ENCODE results near the gene PTCH2. TPM values are rescaled to one million over a fixed set of nuclear protein-coding genes. Genes with fewer than 3 reads are reported as not detected.

PTCH2 gene
- total and polyA plus RNA-seq, 2 of the 13 experiments (the other 11 are each of a cell fraction or from before 2014, with no cell fraction given) = 0.60 to 1.5 TPM

DNA sequence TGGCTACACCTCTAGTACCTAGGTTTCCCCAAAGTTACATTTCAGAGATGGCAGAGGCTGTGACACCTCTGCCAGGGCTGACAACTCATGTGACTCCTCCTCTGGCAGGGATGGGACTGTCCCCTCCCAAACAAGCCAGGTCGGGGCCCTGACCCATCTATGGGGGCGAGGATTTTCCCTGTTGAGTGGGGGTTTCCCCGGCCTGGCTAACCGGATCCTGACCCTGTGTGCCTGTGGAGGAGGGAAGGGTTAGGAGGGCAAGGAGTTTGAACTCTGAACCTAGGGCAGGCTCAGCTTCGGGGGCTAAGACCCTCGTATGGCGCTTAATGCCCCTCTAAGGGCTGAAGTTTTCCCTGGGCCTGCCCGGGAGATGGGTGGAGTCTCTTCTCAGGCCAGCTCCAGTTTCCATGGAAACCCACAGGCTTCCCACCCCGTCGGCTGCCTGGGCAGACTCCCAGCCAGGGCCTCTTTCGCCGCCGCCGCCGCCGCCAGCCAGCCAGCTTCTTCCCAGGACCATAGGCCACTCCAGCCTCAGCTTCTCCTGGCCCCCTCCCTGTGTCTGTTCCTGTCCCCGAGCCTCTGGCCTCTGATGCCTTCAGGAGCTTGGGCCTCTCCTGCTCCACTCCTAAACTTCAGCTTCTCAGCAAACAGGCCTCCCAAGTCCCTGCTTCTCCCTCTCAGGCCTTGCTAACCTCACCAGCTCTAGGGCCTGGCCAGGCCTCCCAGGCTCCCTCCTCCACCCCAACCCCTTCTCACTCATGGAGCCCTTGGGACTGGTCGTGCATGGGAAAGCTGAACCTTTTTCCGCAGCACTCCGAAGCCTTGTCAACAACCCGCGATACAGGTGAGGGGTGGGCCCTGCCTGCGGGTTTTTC is 34.8 kb downstream of the PTCH2 start, which contains the start of gene BTBD19 (continued):
- TF ChIP-seq HES4 (CRISPR knock-in tag; IDR thresholded peaks at IDR 0.05; ENCODE audit: borderline replicate concordance) = no peak
- TF ChIP-seq MAF1 (CRISPR knock-in tag; IDR thresholded peaks at IDR 0.05; ENCODE audit: borderline replicate concordance) = no peak
- TF ChIP-seq ZNF501 (CRISPR knock-in tag; IDR thresholded peaks at IDR 0.05) = 0 out of 2 replicates have a peak, but pooled peaks have one; percentile 51
- no peak for TF ChIP-seq ZNF20 (CRISPR knock-in tag; IDR thresholded peaks at IDR 0.05)
- no peak for TF ChIP-seq U2AF1 (optimal IDR thresholded peaks at IDR 0.05; ENCODE audit: low read depth, low read length)
- TF ChIP-seq MBD4 (IDR thresholded peaks at IDR 0.05; ENCODE audit: borderline replicate concordance, low read length) = no peak
- peak; percentile 53; the same call in 1 of the 2 replicates for TF ChIP-seq HOXA5 (CRISPR knock-in tag; IDR thresholded peaks at IDR 0.05)
- no peak for TF ChIP-seq SCMH1 (CRISPR knock-in tag; IDR thresholded peaks at IDR 0.05; ENCODE audit: borderline replicate concordance)
- TF ChIP-seq, protein P1, sequence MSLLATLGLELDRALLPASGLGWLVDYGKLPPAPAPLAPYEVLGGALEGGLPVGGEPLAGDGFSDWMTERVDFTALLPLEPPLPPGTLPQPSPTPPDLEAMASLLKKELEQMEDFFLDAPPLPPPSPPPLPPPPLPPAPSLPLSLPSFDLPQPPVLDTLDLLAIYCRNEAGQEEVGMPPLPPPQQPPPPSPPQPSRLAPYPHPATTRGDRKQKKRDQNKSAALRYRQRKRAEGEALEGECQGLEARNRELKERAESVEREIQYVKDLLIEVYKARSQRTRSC (CRISPR knock-in tag; IDR thresholded peaks at IDR 0.05; ENCODE audit: low read depth) = no peak
- TF ChIP-seq, protein P2, sequence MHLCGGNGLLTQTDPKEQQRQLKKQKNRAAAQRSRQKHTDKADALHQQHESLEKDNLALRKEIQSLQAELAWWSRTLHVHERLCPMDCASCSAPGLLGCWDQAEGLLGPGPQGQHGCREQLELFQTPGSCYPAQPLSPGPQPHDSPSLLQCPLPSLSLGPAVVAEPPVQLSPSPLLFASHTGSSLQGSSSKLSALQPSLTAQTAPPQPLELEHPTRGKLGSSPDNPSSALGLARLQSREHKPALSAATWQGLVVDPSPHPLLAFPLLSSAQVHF (CRISPR knock-in tag; IDR thresholded peaks at IDR 0.05) = no peak
- no peak for TF ChIP-seq ZNF256 (CRISPR knock-in tag; conservative IDR thresholded peaks at IDR 0.05)
- TF ChIP-seq IRF2 (CRISPR knock-in tag; IDR thresholded peaks at IDR 0.05) = no peak
- TF ChIP-seq ZNF232 (CRISPR knock-in tag; IDR thresholded peaks at IDR 0.05; ENCODE audit: borderline replicate concordance) = no peak; the same call in 1 of the 2 replicates
- TF ChIP-seq, protein P3, sequence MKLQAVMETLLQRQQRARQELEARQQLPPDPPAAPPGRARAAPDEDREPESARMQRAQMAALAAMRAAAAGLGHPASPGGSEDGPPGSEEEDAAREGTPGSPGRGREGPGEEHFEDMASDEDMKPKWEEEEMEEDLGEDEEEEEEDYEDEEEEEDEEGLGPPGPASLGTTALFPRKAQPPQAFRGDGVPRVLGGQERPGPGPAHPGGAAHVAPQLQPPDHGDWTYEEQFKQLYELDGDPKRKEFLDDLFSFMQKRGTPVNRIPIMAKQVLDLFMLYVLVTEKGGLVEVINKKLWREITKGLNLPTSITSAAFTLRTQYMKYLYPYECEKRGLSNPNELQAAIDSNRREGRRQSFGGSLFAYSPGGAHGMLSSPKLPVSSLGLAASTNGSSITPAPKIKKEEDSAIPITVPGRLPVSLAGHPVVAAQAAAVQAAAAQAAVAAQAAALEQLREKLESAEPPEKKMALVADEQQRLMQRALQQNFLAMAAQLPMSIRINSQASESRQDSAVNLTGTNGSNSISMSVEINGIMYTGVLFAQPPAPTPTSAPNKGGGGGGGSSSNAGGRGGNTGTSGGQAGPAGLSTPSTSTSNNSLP (IDR thresholded peaks at IDR 0.05; ENCODE audit: low read depth, low read length) = no peak
- no peak for TF ChIP-seq ZFP36L2 (CRISPR knock-in tag; IDR thresholded peaks at IDR 0.05)
- TF ChIP-seq, protein P4, sequence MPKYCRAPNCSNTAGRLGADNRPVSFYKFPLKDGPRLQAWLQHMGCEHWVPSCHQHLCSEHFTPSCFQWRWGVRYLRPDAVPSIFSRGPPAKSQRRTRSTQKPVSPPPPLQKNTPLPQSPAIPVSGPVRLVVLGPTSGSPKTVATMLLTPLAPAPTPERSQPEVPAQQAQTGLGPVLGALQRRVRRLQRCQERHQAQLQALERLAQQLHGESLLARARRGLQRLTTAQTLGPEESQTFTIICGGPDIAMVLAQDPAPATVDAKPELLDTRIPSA (CRISPR knock-in tag; IDR thresholded peaks at IDR 0.05; ENCODE audit: borderline replicate concordance) = no peak
- TF ChIP-seq, protein P5, sequence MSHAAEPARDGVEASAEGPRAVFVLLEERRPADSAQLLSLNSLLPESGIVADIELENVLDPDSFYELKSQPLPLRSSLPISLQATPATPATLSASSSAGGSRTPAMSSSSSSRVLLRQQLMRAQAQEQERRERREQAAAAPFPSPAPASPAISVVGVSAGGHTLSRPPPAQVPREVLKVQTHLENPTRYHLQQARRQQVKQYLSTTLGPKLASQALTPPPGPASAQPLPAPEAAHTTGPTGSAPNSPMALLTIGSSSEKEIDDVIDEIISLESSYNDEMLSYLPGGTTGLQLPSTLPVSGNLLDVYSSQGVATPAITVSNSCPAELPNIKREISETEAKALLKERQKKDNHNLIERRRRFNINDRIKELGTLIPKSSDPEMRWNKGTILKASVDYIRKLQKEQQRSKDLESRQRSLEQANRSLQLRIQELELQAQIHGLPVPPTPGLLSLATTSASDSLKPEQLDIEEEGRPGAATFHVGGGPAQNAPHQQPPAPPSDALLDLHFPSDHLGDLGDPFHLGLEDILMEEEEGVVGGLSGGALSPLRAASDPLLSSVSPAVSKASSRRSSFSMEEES (CRISPR knock-in tag; IDR thresholded peaks at IDR 0.05) = peak; percentile 63; the same call in 1 of the 2 replicates
- TF ChIP-seq NFATC3 (CRISPR knock-in tag; IDR thresholded peaks at IDR 0.05) = no peak
- TF ChIP-seq POLR2G (IDR thresholded peaks at IDR 0.05; ENCODE audit: low read depth, low read length) = peak; percentile 52
- TF ChIP-seq, protein P6, sequence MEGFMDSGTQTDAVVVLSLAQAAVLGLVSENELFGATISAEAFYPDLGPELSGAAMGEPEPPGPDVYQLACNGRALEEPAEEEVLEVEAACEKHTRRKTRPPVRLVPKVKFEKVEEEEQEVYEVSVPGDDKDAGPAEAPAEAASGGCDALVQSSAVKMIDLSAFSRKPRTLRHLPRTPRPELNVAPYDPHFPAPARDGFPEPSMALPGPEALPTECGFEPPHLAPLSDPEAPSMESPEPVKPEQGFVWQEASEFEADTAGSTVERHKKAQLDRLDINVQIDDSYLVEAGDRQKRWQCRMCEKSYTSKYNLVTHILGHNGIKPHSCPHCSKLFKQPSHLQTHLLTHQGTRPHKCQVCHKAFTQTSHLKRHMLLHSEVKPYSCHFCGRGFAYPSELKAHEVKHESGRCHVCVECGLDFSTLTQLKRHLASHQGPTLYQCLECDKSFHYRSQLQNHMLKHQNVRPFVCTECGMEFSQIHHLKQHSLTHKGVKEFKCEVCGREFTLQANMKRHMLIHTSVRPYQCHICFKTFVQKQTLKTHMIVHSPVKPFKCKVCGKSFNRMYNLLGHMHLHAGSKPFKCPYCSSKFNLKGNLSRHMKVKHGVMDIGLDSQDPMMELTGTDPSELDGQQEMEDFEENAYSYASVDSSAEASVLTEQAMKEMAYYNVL (CRISPR knock-in tag; IDR thresholded peaks at IDR 0.05; ENCODE audit: borderline replicate concordance) = no peak
- TF ChIP-seq MTA3 (CRISPR knock-in tag; IDR thresholded peaks at IDR 0.05) = no peak
- no peak for TF ChIP-seq ZNF605 (CRISPR knock-in tag; IDR thresholded peaks at IDR 0.05)

Measured in HepG2 (cell line).